ENCODE data around the gene LITAF.

Gene LITAF

DNA sequence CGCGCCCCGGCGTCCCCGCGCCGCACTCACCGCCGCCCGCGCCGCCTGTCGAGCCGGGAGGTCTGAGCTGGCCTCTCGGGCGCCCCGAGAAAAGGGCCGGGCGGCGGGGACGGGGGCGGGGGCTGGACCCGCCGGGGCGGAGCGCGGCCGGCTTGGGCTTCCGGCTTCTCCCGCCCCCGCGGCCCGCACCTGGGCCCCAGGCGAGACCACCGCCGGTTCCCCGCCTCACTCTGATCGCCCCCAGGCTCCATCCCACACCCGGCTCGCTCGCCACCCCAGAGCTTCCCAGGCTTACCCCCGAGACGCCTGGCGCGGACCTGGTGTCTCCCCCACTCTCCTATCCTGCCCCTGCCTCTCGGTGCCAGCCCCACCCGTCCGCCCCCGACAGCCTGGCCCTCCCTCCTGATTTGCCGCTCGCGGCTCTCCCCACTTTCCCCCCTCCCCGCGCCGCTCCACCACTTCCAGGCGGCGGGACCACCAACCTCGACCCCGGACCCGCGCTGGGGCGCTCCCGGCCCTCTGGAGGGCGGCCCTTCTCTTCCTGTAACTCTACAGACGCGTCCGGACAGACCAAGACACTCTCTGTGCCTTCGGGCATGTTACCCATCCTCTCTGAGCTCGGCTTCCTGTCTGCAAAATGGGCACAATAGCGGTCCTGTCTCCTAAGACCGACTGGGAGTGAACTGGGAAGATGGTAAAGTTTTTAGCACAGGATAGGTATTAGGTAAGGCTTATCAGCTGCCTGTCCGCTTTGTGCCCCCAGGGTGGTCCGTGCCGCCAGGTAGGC, at the start of gene LITAF:
Gene LITAF, minus strand, starts transcription at position 64 of the 787 bp plus-strand sequence. CDS start 30,189 bp downstream, outside the sequence.
- DNase-seq (ENCODE audit: low read depth in 1 of 2, low spot score in 1 of 2), result peak in 1 of 2 donors; percentile 40

DNA sequence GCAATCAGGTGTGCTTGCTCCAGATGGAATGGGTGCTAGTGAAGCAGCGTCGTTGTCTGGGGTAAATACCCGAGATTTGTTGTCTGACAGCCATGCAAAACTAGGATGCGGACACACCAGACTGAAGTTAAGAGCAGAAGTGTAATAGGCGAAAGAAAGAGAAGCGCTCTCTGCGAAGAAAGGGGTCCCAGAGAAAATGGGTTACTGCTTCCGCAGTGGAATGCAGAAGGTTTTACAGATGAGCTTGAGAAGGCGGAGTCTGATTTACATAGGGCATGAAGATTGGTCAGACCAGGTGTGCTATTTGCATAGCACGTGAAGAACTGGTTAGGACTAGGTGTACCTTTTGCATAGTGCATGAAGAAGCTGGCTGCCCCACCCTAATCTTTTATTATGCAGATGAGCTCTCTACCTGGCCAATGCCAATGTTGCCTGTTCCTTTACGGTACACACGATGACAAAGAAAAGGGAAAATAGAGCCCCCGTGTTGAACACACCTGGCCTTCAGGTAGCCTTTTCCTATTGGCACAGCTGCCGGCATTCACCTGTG, 49.5 kb upstream of the LITAF start:
- no peak for DNase-seq (ENCODE audit: low read depth in 1 of 2, low spot score in 1 of 2)

DNA sequence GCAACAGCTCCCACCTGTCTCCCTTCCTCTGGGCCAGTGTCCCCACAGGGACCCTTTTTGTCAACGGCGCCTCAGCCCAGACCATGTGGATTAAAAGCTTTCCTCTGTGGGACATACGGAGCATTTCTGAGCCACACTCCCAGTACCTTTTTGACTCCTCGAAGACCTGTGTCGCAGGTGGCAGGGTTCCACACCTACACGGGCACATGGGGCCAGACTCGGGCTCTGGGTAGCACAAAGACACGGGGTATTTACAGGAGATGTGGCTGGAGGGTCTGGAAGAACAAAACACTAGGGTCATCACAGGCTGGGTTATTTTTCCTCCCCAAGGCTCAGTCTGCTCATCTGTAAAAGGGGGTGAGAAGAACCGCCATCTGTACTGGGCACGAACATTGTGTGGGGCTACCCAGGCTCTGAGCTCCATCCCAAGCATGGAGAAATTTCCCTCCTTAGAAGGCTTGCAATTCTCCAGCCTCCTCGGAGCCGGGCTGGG, 49.0 kb upstream of the LITAF start:
- no peak for DNase-seq (ENCODE audit: low read depth in 1 of 2, low spot score in 1 of 2)

DNA sequence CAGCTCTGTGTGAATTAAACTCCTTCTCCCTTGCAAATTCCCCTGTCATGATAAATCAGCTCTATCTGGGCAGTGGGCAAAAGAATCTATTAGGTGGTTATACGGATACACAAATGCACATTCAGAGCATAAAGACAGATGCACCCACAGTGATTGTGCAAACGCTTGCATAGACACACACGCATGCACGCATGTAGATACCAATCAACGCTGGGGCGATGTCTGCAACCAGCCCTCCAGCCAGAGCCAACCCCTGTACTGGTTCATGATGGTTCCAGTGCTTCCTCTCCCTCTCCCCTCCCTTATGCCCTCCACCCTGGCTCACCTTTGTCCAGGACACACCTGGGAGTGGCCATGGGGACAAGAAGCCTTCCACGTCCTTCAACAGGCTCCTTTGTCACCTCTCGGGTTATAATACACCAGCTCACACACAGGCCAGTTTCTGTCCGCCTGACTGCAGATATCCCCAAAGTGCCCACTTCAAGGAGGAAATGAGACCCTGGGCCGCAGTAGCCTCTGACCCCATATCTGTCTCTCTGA, 48.5 kb upstream of the LITAF start:
- no peak for DNase-seq (ENCODE audit: low read depth in 1 of 2, low spot score in 1 of 2)

DNA sequence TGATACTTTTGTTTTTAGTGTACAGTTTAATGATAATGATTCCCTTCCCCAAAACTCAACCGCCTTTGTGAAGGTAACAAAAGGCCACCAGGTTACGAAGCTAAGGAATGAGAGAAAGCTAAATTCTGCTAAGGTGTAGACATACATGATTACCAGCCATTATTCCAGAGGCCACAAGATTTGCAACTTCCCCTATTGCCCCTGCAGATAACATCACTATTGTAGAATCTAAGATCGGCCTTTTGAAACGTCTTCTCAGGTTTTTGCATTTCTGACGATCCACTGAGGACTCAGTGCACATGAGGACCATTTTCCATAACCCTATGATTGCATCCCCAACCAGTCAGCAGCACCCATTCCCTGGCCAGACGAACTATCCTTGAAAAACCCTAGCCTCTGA, 47.6 kb upstream of the LITAF start:
- no peak for DNase-seq (ENCODE audit: low read depth in 1 of 2, low spot score in 1 of 2)

DNA sequence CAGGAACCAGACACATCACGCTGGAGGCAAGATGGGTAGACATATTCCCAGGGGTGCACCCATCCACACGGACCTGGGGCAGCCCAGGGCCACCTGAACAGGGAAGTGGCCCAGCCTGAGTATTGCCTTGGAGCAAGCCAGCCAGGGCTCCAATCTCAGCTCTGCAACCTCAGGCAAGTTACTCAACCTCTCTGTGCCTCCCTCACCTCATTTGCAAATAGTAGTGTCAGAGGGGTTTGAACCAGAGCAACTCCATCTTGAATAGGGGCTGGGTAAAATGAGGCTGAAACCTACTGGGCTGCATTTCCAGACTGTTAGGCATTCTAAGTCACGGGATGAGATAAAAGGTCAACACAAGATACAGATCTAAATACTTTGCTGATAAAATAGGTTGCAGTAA, 46.4 kb upstream of the LITAF start:
- no peak for DNase-seq (ENCODE audit: low read depth in 1 of 2, low spot score in 1 of 2)

DNA sequence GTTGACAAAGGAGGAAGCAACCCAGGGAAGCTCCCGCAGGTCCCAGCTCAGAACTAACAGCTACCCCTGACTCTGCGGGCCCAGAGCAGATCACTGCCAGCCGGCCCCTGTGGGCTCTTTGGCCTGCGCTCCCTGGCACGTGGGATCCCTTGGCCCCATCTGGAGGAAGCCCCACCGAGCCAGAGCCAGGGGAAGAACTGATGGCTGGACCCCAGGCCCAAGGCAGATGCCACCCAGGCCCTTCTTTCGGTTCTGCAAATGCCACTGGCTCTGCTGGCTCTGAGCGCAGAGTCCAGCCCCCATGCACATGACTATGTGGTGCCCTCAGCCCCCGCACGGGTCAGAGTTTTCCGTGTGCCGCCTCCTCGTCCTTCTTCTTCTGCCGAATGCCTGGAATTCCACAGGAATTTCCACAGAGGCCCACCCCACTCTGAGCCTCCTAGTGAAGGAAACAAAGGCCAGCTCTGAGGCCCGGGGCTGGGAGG, 45.8 kb upstream of the LITAF start:
- no peak for DNase-seq (ENCODE audit: low read depth in 1 of 2, low spot score in 1 of 2)

DNA sequence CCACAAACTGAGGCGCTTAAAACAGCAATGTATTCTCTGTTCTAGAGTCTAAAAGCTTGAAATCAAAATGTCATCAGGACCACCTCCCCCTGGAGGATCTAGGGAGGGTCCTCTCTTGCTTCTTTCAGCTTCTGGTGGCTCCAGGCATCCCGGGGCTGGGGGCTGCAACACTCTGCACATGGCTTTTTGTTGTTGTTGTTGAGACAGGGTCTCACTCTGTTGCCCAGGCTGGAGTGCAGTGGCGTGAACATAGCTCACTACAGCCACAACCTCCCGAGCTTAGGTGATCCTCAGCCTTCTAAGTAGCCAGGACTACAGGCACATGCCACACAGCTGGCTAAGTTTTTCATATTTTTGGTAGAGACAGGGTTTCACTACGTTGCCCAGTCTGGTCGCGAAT, 44.5 kb upstream of the LITAF start:
- DNase-seq (ENCODE audit: low read depth in 1 of 2, low spot score in 1 of 2), result no peak

DNA sequence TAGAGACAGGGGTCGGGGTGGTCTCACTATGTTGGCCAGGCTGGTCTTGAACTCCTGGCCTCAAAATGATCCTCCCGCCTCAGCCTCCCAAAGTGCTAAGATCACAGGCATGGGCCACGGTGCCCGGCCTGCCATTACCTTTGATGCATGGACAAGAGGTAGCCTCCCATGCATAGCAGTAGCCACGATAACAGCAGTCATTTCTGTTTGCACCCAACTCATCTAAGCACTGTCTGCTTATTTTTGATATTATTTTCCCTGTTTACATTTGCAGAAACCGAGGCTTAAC, 44.0 kb upstream of the LITAF start:
- DNase-seq (ENCODE audit: low read depth in 1 of 2, low spot score in 1 of 2), result no peak

DNA sequence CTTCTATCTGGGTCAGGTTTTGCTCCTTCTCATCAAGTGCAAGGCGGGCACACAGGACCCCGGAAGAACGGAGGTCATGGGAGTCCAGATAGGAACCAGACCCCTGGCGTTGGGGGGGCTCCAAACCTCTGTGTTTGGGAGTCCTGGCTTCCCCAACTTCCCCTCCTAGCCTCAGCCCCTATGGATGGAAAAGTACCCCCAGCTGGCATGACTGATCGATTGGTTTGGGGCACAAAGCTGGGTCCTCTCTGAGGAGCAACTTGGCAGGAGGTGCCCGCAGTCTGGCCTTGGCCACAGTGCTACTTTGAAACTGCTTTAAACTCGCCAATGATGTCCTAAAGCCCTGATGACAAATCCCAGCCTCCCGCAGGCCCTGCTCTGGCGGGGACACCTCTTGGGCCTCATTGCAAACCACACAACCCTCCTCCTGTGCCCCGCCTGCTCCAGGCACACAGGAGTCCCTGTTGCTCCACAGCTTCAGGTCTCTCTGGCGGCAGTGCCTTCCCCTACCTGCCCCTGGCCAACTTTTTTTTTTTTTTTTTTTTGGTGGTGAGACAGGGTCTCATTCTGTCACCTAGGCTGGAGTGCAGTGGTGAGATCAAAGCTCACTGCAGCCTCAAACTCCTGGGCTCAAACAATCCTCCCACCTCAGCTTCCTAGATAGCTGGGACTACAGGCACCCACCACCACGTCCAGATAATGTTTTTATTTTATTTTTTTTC, 43.5 kb upstream of the LITAF start:
- DNase-seq (ENCODE audit: low read depth in 1 of 2, low spot score in 1 of 2), result no peak

DNA sequence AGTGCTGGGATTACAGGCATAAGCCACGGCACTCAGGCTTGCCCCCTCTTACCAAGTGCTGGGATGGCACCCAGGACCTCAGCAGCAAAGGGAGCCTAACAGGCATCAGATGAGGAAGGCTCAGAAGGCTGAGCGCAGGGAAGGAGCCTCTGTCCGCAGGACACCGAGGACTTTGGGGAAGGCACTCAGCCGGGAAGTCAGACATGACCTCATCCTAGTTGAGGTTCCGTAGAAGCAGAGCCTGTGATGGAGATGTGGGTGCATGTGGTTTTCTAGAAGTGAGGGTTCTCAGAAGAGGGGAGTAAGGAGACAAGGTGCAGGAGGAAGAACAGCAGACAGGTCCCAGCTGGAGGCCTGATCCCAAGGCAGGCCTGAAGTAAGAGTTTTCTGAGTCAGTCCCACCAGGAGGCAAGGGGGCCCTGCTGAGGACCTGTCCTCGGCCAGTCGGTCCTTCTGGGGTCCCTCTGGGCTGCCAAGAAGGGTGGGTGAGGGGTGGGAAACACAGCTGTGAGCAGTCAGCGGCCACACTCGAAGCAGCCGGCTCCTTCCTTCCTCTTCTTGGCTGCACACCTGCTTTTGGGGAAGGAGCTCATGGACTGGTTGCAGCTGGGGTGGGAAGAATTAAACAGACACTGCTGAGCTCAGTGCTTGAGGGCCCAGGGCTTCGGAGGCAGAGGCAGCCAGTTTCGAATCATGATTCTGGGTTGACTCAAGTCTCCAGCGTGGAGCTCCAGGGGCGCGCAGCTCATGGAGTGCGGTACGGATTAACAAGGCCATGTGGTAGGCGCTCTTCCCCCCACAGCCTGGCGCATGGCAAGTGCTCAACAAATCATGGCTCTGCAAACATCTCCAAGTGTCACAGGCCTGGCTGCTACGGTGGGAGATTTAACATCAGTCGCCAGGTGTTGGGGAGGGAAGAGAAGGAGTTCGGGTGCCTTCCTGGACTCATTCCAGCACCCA, 42.6 kb upstream of the LITAF start:
- DNase-seq (ENCODE audit: low read depth in 1 of 2, low spot score in 1 of 2), result no peak

DNA sequence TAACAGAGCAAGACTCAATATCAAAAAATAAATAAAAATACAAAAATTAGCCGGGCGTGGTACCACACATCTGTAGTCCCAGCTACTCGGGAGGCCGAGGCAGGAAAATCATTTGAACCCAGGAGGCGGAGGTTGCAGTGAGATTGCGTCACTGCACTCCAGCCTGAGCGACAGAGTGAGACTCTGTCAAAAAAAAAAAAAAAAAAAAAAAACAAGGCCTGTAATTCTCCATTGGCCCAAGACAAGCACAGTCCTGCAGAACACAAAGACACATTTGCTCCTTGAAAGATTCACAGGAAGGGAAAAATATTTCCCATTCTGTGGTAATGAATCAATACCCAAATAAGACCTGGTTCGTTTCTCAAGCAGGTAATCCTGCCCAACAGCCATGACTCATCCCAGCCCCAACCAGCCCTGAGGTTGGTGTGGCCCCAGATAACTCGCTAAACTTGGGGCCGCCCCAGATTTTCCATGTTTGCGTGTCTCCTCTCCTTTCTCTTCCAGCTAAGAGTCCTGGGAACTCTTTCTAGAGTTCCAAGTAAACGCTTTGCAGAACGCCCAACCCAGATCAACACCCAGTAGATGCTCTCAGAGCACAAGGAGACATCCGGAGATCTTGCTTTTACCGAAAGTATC, 41.2 kb upstream of the LITAF start:
- no peak for DNase-seq (ENCODE audit: low read depth in 1 of 2, low spot score in 1 of 2)

DNA sequence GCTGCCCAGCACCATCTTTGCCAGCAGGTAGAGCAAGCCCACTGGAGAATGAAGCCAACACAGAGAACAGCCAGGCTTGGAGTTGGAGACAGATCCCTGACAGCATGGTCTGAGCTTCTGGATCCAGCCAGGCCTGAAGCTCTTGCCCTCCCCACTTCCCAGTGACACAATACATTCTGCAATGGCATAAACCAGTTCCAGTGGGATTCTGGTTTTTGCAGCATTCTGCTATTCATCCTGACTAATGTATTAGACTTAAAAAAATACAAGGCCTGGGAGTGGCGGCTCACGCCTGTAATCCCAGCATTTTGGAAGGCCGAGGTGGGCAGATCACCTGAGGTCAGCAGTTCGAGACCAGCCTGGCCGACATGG, 40.6 kb upstream of the LITAF start:
- no peak for DNase-seq (ENCODE audit: low read depth in 1 of 2, low spot score in 1 of 2)

DNA sequence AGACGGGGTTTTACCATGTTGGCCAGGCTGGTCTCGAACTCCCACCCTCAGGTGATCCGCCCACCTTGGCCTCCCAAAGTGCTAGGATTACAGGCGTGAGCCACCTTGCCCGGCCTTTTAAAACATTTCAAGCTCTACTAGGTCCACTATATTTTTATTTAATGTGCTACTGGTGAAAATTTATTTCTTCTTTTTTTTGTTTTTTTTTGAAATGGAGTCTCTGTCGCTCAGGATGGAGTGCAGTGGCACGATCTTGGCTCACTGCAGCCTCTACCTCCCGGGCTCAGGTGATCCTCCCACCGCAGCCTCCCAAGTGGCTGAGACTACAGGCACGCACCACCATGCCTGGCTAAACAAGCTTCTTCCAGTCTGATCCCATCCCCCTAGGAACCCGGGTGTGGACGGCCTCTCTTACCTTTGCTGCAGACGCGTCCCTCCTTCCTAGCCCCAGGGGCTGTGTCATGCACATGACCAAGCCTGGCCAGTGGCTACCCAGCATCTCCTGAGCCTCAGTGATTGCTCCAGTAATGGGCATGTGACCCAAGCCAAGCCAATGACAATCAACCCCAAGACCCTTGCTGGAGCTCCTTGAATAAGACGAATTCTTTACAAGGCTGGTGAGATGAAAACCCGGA, 40.1 kb upstream of the LITAF start:
- no peak for DNase-seq (ENCODE audit: low read depth in 1 of 2, low spot score in 1 of 2)

DNA sequence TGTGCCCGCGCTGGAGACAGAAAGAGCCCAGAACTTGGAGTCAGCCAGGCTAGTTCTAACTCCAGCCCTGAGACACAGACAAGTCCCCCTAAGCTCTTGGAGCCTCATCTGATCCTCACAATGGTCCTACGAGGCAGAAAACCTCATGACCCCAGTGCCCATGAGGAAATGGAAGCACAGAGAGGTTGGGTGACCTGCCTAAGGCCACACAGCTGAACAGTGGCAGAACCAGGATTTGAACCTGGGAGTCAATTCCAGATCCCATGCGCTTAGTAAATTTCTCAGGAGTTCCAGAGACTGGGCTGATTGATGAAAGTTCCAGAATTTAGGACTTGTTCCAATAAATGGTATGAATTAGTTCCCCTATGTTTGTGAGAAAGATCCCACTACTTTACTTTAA, 39.0 kb upstream of the LITAF start:
- DNase-seq (ENCODE audit: low read depth in 1 of 2, low spot score in 1 of 2), result no peak

DNA sequence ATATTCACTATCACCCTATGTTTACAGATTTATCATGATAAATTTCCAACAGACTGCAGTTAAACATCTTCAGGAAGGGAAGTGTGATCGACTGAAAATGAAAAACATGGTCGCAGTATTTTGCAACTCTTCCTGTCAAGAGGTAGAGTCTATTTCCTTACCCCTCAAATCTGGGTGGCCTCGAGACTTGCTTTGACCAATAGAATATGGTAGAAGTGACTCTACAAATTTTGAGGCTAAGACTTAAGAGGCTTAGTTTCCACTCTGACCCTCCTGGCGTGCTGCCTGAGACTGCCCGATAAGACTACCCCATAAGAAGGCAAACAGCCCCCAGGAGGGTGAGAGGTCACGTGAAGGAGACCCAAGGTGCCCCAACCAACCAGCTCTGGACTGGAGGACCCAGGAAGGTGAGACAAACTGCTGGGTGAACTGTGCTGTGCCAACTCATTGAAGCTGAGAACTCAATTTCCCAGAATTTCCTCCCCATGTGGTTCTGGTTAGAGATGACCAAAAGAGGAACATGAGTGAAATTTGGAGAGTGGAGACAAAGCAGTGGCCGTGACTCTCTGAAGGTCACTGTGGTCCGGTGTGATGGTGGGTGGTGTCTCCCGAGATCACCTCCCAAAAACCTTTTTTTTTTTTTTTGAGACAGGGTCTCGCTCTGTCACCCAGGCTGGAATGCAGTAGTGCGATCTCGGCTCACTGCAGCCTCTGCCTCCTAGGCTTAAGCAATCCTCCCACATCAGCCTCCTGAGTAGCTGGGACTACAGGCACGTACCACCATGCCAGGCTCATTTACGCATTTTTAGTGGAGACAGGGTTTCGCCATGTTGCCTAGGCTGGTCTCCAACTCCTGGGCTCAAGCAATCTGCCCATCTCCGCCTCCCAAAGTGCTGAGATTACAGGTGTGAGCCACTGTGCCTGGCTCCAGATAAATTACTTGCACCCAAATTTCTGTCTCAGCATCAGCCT, 38.2 kb upstream of the LITAF start:
- DNase-seq (ENCODE audit: low read depth in 1 of 2, low spot score in 1 of 2), result no peak

DNA sequence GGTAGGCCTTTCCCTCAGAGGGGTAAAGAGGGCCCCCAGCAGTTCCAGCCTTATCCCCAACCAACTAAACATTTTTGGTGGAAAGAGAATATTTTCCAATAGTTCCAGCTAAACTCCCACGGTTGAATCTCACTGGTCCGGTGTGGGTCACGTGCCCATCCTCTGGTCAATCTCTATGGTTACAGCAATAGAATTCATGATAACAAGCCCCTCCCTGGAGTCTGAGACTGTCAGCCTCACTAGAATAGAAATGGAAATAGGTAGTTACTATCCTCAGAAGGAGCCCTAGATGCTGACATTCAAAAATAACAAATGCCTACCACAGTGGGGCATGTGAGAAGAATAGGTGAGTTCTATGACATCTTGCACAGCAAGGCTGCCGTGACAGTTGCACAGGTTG, 37.5 kb upstream of the LITAF start:
- DNase-seq (ENCODE audit: low read depth in 1 of 2, low spot score in 1 of 2), result no peak

DNA sequence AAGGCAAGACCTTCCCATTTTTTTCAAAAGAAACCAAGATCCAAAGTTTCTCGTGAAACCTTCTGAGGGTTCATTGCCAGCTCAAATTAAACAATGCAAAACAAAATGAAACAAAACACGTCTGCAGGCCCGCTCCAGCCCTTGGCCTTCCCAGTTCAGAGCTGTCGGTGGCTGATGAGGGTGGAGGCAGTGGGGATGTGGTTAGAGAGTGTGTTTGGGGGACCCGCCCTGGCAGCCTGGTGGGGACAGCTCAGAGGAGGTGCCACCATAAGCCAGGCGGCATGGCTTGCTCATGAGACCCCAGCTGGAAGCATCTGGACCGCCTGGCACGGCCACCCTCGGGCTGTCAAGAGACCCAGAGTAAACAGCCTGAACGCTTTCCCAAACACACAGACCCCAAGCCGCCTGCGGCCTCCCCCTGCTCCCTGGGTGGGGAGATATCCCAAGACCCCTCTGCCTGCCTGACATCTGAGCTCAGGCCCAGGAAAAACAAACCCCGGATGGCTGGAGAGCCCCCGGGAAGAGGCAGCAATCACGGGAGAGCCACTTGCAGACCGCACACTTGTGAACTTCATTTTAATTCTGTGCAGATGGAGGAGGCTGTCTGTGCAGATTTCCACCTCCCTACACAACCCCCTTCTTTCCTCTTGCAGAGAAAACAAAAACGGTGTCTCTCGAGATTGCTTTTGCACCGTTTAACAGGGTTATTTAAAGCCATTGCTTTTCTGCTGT, 35.4 kb upstream of the LITAF start:
- no peak for DNase-seq (ENCODE audit: low read depth in 1 of 2, low spot score in 1 of 2)
